Panc1 (cell line): ENCODE data around the gene IDI2.

Source experiments
- SIN3A ChIP-seq: IDR thresholded peaks from 2 replicates; pipeline ENCODE4 v1.6.1; 2012; ENCODE audit warnings: low read depth, mild to moderate bottlenecking, low read length, moderate library complexity, borderline replicate concordance; ENCODE audit not compliant: insufficient read depth
- TF ChIP-seq, protein P1 (sequence below): fragments of 450-650 bp; IDR thresholded peaks from 2 replicates; pipeline ENCODE4 v1.5.1; 2017; ENCODE audit warnings: mild to moderate bottlenecking

DNA sequence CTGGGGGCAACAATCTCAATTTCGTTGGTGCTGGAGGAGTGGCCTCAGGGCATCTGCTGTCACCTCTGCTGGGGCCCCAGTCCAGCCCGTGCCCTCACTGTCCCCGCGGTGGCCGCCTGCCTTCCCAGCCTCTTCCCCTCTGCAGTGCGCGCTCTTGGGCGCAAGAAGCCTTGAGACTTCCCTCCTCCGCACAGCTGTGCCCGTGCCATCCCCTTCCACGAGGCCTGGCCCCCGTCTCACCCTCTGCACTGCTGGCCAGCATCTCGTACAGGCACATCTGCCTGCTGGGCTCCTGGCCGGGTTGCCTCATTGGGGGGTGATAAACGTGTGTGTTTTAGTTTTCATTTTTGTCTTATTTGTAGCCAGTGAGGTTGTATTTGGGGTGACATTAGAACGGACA, 14.0 kb downstream of the IDI2 start:
- TF ChIP-seq, protein P1, sequence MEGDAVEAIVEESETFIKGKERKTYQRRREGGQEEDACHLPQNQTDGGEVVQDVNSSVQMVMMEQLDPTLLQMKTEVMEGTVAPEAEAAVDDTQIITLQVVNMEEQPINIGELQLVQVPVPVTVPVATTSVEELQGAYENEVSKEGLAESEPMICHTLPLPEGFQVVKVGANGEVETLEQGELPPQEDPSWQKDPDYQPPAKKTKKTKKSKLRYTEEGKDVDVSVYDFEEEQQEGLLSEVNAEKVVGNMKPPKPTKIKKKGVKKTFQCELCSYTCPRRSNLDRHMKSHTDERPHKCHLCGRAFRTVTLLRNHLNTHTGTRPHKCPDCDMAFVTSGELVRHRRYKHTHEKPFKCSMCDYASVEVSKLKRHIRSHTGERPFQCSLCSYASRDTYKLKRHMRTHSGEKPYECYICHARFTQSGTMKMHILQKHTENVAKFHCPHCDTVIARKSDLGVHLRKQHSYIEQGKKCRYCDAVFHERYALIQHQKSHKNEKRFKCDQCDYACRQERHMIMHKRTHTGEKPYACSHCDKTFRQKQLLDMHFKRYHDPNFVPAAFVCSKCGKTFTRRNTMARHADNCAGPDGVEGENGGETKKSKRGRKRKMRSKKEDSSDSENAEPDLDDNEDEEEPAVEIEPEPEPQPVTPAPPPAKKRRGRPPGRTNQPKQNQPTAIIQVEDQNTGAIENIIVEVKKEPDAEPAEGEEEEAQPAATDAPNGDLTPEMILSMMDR, result no peak
- TF ChIP-seq SIN3A, result no peak
